HG03159 (cell line): Measurements from ENCODE around the gene GRXCR1.

Experiments used
- ATAC-seq: cut with Tn5 transposase; IDR thresholded peaks from one replicate; pipeline ENCODE4 v1.9.1; 2021; ENCODE audit warnings: mild to moderate bottlenecking, moderate library complexity; ENCODE audit not compliant: unreplicated experiment

Gene GRXCR1

DNA sequence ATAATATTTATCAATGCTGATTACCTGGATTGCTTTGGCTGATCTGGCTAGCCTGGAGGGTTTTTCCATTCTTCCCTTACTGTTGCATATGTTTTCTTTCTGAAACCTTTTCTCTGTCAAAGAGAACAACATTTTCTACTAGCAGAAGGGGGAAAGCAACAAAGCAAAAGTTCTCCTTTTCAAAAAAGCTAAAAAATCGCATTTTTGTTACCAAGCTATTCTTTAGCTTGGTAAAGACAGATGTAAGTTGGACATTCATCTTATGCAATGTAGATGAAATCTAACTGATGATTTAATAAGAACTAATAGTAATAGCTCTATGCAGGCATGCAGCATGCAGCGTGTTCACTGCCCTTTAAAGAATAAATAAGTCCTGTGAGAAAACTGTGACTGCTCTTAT lies at the start of gene GRXCR1:
Gene GRXCR1, plus strand, starts transcription at position 301 of the 400 bp plus-strand sequence. CDS start 554 bp downstream, outside the sequence.
- no peak for ATAC-seq

DNA sequence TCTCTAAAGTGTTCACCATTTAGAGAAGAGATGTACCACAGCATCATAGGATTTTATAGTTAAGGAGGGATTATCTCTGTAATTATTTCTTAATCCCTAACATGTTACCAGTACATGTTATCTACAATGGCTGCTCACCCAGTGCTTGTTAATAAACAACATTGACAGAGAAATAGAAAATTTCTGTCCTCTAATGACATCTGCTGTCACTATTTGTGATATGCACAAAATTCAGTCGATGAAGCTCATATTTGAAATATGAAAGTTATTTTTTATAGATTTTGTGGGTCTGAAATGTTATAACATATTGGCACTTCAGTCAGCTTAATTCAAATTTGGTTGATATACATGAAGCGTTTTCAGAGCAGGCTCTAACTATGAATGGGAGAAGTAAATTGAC lies 48.8 kb upstream of the GRXCR1 start:
- no peak for ATAC-seq

- ATAC-seq: no peak
Measured at GRCh38 chr4:42844422-42845070, 48.0 kb upstream of the GRXCR1 start.

- no peak for ATAC-seq
Measured at GRCh38 chr4:42845586-42845985, 46.9 kb upstream of the GRXCR1 start.

DNA sequence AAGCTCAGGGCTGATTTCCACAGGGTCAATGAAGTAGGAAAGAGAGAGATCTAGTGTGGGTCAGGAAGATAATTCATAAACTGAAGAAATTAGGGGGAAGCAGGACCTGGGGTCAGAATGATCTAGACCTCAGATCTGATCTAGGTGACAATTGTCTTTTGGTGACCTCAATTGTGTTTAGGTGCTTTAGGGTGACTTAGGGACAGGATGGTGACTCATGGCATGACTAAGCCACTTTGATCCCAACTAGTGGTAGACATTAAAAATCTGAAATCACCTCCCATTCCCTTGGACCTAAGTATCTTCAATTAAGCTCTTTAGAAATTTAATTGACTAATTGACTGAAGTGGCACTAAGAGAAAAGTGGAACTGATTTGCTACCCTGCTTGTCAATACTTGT lies 36.7 kb upstream of the GRXCR1 start:
- no peak for ATAC-seq

- ATAC-seq: peak; percentile 73
Measured at GRCh38 chr4:42865572-42866189, 26.8 kb upstream of the GRXCR1 start.

DNA sequence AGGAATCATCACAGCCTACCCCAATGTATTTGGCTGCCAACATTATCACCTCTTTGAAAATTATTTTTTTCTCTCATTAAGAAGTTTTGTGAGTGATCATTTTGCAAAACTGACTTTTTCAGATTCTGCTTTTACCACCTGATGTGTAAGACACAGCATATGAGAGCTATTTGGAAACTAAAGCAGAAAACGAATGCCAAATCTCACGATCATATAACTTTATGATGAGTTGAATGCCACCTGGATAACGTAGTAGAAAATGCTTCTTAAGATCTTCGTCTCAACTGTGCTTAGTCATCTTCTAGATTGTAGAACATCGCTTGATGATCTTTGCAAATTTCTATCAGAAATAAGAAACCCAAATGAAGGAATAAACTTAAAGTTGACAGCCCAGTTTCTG lies 21.3 kb upstream of the GRXCR1 start:
- no peak for ATAC-seq

GRCh38 chr4:42871671-42872290 lies 20.7 kb upstream of the GRXCR1 start:
- no peak for ATAC-seq

- no peak for ATAC-seq
Measured at GRCh38 chr4:42878863-42879262, 13.7 kb upstream of the GRXCR1 start.

- ATAC-seq: no peak
Measured at GRCh38 chr4:42881253-42881652, 11.3 kb upstream of the GRXCR1 start.

DNA sequence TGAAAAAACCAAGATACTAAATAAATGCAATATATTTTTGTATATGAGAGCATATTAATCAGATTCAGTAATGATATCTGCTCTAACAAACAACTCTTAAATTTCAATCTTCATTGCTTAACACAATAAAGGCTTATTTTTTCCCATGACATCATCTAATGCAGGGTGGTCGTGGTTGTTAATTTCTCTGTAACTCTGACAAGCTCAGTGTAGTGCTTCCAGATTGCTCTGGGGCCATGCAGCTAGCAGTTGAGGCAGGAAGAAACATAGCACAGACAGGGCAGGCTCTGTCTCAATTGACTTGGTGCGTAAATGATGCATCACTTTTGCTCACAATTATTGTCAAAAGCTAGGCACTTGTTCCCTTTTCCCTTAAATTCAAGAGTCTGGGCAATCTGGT lies 869 bp upstream of the GRXCR1 start:
- ATAC-seq: no peak

DNA sequence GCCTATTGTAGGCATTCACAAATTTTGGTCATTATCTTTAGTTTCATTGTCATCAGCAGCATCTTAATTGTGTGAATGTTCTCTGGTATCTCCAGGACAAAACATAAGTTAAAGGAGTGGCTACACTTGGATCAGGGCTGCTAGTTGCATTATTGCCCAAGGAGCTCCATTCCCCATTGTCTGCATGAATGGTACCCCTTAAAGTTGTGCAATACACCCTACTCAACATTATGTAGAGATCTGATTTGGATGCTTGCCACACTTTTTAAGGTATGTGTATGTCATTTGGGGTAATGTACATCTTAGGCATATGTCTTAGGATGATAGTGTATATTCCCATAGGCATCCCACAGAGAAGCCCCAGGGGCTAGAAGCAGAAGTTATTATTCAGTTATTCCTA lies 2.9 kb downstream of the GRXCR1 start:
- ATAC-seq: no peak

DNA sequence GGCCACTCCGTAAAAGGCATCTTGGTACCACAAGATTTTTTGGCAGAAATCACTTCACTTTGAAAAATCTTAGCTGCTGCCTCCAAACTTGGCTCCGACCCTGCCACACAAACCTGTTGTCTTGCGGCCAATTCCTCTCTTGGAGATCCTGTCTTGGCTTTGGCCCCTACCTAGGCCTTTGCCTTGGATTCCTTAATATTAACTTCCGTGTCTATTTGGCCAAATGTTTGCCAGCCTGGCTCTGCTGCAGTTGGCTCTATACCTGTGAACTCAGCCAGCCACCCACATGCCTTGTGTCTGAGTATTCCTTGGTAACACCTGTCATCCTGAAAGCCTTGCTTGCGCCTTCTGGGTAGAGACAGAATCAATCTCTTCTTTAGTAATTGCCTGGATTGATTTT lies 12.5 kb downstream of the GRXCR1 start:
- ATAC-seq: no peak

DNA sequence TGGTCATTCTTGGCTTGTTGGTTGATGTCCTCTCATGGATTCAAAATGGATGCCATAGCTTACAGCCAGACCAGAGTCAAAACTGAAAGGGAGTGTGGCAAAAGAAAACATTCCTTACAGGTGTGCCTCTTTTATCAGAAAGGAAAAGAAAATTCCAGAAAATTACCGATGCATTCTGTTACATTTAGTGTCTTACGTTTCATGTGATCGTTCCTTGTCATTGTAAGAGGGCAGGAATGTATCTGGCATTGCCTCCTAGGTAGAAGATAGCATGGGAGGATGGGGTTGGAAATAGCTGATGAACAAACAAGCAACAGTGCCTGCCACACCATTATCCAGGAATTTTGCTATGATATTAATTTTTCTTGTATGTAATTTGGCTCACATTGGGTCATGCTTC lies 13.1 kb downstream of the GRXCR1 start:
- no peak for ATAC-seq

GRCh38 chr4:42906341-42906740 lies 13.8 kb downstream of the GRXCR1 start:
- ATAC-seq: no peak

- ATAC-seq: no peak
Measured at GRCh38 chr4:42906891-42907759, 14.6 kb downstream of the GRXCR1 start.

DNA sequence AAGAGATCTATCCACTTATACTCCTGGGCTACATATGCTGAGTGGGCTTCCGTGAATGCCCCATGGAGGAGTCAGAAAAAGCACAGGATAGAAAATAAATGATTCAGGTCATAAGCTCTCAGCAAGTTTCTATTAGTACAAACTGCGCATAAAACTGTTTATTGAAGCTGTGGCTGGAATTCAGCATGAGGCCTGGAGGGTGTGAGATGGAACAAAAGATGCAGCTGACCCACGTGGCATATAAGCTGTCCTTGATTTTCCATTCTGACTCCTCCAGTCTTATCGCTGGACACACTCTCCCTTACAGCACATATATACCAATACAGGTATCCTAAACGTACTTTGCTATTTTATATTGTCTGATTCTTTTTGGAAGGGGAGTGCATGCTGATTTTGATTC lies 17.9 kb downstream of the GRXCR1 start:
- ATAC-seq: no peak

GRCh38 chr4:42914937-42915336 lies 22.4 kb downstream of the GRXCR1 start:
- ATAC-seq: no peak

DNA sequence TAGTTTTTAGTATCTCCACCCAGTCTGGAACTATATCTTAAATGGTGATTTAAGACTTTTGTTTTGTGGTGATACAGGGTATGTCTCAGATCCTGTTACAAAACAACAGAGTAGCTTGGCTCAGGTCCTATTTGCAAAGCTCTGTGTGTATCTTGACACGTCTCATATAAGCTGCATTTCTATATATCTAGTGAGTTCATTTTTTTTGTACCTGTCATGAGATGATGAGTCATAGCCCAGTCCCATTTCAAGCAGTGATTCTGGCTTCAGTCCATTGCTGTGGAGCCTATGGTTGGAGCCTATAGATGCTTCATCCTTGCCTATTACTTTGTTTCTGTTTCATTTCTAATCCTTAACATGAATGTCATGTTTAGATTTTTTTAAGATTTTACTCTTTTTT lies 23.0 kb downstream of the GRXCR1 start:
- no peak for ATAC-seq

- ATAC-seq: no peak
Measured at GRCh38 chr4:42917296-42917695, 24.8 kb downstream of the GRXCR1 start.

- ATAC-seq: no peak
Measured at GRCh38 chr4:42923431-42923830, 30.9 kb downstream of the GRXCR1 start.
